GM06990 (cell line): ENCODE results near the gene NFIA.

Source experiments
- DNase-seq: peaks from one replicate; pipeline ENCODE4 v3.0.0-alpha.2; 2011; ENCODE audit not compliant: insufficient read length; ENCODE audit errors: extremely low read depth
- H3K27me3 ChIP-seq: replicated peaks from 2 replicates; pipeline ENCODE4 v1.6.0; 2011; ENCODE audit warnings: low read length; ENCODE audit not compliant: control insufficient read depth, insufficient read depth
- H3K36me3 ChIP-seq: 2 replicates; pipeline ENCODE4 v1.5.1; 2011; ENCODE audit warnings: low read length; ENCODE audit not compliant: control insufficient read depth, insufficient read depth
- H3K4me3 ChIP-seq: replicated peaks from 2 replicates; pipeline ENCODE4 v1.5.1; 2011; ENCODE audit warnings: low read depth, mild to moderate bottlenecking, control low read depth, low read length
- TF ChIP-seq, protein P1 (sequence below): IDR thresholded peaks from 2 replicates; pipeline ENCODE4 v1.5.1; 2011; ENCODE audit warnings: low read length, control low read depth, mild to moderate bottlenecking, inconsistent platforms; ENCODE audit not compliant: insufficient read depth, poor library complexity, severe bottlenecking

Gene NFIA

DNA sequence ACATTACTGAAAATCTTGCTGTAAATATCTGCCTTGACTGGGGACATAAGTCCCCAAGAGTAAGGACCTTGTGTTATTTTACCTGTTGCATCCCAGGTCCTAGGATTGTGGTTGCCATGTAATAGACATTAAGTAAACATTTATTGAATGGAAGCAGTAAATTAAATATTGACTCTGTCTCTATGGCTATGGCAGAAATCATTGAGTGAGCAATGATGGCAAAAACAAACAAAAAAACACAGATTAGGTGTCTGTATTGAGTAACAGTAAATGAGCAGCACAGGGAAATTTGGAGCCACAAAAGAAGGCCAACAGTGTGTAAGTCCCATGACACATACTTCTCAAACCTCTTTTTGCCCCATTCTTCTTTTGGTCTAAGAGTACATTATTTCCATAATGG, 240.4 kb downstream of the NFIA start:
- no peak for DNase-seq
- H3K27me3 ChIP-seq = no peaks in the 10 kb centered on the region; the same call in 1 of the 2 replicates
- H3K36me3 ChIP-seq = no peaks in the 10 kb centered on the region
- TF ChIP-seq, protein P1, sequence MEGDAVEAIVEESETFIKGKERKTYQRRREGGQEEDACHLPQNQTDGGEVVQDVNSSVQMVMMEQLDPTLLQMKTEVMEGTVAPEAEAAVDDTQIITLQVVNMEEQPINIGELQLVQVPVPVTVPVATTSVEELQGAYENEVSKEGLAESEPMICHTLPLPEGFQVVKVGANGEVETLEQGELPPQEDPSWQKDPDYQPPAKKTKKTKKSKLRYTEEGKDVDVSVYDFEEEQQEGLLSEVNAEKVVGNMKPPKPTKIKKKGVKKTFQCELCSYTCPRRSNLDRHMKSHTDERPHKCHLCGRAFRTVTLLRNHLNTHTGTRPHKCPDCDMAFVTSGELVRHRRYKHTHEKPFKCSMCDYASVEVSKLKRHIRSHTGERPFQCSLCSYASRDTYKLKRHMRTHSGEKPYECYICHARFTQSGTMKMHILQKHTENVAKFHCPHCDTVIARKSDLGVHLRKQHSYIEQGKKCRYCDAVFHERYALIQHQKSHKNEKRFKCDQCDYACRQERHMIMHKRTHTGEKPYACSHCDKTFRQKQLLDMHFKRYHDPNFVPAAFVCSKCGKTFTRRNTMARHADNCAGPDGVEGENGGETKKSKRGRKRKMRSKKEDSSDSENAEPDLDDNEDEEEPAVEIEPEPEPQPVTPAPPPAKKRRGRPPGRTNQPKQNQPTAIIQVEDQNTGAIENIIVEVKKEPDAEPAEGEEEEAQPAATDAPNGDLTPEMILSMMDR = no peak
- no peak overlapping the region for H3K4me3 ChIP-seq

DNA sequence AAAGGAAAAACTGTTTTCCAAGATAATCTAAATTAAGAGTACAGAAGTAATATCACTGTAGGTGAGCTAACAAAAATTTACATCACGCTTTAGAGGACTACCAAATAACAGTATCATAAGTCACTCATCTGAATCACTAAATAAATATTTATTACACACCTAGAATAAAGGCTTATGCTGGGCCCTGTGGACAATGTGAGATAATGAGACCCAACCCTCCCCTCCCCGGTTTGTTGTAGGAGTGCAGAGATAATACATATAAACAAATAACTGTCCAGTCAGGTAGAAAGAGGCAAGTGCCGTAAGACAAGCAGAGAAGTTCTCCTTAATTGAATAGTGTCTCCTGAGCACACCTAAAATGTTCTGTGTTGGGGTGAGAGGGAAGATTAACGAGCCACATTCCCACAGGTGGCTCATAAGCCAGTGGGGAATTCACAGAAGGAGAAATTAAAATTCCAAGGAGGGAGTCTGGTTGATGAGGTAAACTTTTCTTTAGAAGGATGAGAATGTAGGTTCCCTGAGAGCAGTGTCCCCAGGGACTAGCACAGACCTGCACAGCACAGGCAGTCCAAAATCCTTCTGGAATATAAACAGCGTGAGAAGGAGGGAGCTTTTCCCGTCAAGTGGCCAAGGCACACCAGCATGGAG, 241.4 kb downstream of the NFIA start:
- Histone ChIP-seq H3K4me3 (no peak overlapping the region), H3K27me3 (no peaks in the 10 kb centered on the region; the same call in 1 of the 2 replicates), H3K36me3 (no peaks in the 10 kb centered on the region)
- TF ChIP-seq, protein P1 = no peak
- DNase-seq = no peak

DNA sequence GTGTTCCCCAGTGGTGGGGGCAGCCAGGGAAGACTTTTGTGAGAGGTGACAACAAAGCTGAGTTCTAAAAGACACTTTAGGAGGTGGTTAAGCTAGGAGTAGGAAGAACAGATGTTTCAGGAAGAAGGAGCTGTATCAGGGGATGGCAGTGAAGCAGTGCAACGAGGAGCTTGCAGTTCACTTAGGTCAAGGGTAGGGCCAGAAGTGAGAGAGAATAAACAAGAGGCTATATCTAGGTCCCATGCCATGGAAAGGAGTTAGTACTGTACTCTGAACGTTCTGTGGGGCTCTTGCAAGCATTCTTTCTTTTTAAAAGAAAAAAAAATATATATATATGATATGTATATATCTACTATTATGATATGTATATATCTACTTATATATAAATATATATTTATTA, 244.4 kb downstream of the NFIA start:
- DNase-seq = no peak
- Histone ChIP-seq H3K4me3 (no peak overlapping the region), H3K27me3 (no peaks in the 10 kb centered on the region; the same call in 1 of the 2 replicates), H3K36me3 (no peaks in the 10 kb centered on the region)
- TF ChIP-seq, protein P1 = no peak

DNA sequence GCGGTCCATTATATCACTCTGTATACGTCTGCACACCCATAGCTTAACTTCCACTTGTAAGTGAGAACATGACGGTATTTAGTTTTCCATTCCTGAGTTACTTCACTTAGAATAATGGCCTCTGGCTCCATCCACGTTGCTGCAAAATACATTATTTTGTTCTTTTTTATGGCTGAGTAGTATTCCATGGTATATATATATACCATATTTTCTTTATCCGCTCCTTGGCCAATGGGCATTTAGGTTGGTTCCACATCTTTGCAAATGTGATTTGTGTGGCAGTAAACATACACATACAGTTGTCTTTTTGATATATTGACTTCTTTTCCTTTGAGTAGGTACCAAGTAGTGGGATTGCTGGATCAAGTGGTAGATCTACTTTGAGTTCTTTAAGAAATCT, 245.1 kb downstream of the NFIA start:
- TF ChIP-seq, protein P1 = no peak
- no peak overlapping the region for H3K4me3 ChIP-seq
- H3K36me3 ChIP-seq = no peaks in the 10 kb centered on the region
- no peaks in the 10 kb centered on the region; the same call in 1 of the 2 replicates for H3K27me3 ChIP-seq
- DNase-seq = no peak

DNA sequence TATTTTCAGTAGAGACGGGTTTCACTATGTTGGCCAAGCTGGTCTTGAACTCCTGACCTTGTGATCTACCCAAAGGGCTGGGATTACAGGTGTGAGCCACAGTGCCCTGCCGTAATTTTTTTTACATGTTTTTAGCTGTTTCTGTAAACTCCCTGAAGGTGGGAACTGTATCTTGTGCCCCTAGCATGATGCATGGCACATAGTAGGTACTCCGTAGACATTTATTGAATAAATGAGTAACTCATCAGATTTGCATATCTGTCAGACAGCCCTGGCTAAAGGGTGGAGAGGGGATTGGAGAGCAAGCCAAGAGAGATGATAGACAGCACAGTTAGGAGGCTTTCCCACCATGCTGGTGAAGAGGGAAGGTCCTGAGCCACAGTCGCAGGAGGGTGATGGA, 247.2 kb downstream of the NFIA start:
- H3K27me3 ChIP-seq = no peaks in the 10 kb centered on the region; the same call in 1 of the 2 replicates
- H3K36me3 ChIP-seq = no peaks in the 10 kb centered on the region
- no peak overlapping the region for H3K4me3 ChIP-seq
- no peak for DNase-seq
- TF ChIP-seq, protein P1 = no peak

DNA sequence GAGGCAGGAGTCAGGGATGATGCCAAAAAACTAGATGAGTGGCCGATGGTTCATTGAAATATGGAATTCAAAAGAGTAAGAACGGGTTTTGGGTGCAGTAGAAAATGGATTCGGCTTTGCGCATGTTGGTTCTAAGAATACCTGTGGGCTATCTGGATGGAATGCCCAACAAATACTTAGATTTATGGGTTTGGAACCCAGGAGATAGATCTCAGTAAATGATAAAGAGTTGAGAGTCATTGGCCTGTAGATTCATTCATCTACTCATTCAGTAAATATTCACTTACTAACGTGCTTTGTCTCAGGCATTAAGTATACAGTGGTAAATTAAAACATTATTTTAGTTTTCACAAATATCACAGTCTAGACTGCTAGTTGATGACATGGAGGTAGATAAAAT, 247.7 kb downstream of the NFIA start:
- Histone ChIP-seq H3K4me3 (no peak overlapping the region), H3K27me3 (no peaks in the 10 kb centered on the region; the same call in 1 of the 2 replicates), H3K36me3 (no peaks in the 10 kb centered on the region)
- TF ChIP-seq, protein P1 = no peak
- DNase-seq = no peak
